HepG2 (cell line): Measurements from ENCODE around the gene MLANA. TPM values are rescaled to one million over a fixed set of nuclear protein-coding genes. Genes with fewer than 3 reads are reported as not detected.

Source experiments
- ATAC-seq: fragments of 200-7000 bp; cut with Tn5 transposase; 3 replicates; pipeline ENCODE4 v1.9.1; 2020; ENCODE audit warnings: mild to moderate bottlenecking, moderate library complexity
- BruUV-seq: library from RNA; stranded (reverse); fragments of 400-500 nt; replicated peaks from 2 replicates; lab custom pipeline; 2021; lab: Mats Ljungman, UMichigan
- CTCF ChIA-PET: fragments of 300-600 bp; formaldehyde crosslinking; extraction: SDS; loops from one replicate; lab custom pipeline; 2021; ENCODE audit warnings: low total read pairs, inconsistent platforms, low intra/inter-chr PET ratio; lab: Yijun Ruan, JAX
- POLR2A ChIA-PET: fragments of 350-600 bp; sonication (Branson Sonifier 250); formaldehyde crosslinking; loops from one replicate; lab custom pipeline; 2020; ENCODE audit warnings: antibody characterized with exemption, inconsistent platforms; lab: Yijun Ruan, JAX
- DNase-seq: peaks from one replicate; pipeline ENCODE4 v3.0.0-alpha.2; 2015; ENCODE audit warnings: low spot score
- FAIRE-seq: peaks from 3 replicates; lab custom pipeline; 2011; peaks lifted over from hg19 to GRCh38; lab: Jason Lieb, UNC
- H2AFZ ChIP-seq: one replicate; pipeline ENCODE4 v1.6.1; 2011; ENCODE audit warnings: low read length, inconsistent platforms
- H3K27ac ChIP-seq: fragments of 300-600 bp; 3 replicates; pipeline ENCODE4 v1.8.0; 2011; ENCODE audit warnings: mixed run types, mild to moderate bottlenecking, mixed read lengths, low read length, inconsistent platforms; ENCODE audit not compliant: insufficient read depth; ENCODE audit errors: extremely low read length
- H3K27me3 ChIP-seq, 2 experiments: fragments of 200-600 bp in 1 of 2; 2 replicates in 1 of 2; 3 replicates in 1 of 2; pipeline versions ENCODE4 v1.6.0 to v1.8.0; 2011; ENCODE audit warnings: low read length in 2 of 2, mild to moderate bottlenecking in 2 of 2, moderate library complexity in 2 of 2, inconsistent platforms in 1 of 2; ENCODE audit not compliant: insufficient read depth in 2 of 2, control insufficient read depth in 1 of 2
- H3K36me3 ChIP-seq, 2 experiments: fragments of 200-600 bp in 1 of 2; replicated peaks in 1 of 2; 2 replicates in 1 of 2; 3 replicates in 1 of 2; pipeline versions ENCODE4 v1.5.1 to v1.8.0; 2011; ENCODE audit warnings: low read length in 2 of 2, inconsistent platforms in 1 of 2; ENCODE audit not compliant: insufficient read depth in 2 of 2, control insufficient read depth in 1 of 2
- H3K4me1 ChIP-seq: 2 replicates; pipeline ENCODE4 v1.5.1; 2012; ENCODE audit warnings: low read length, inconsistent platforms; ENCODE audit not compliant: insufficient read depth
- H3K4me2 ChIP-seq: 2 replicates; pipeline ENCODE4 v1.6.0; 2011; ENCODE audit warnings: low read depth, low read length, inconsistent platforms
- H3K4me3 ChIP-seq, 3 experiments: fragments of 200-600 bp in 1 of 3; sonication (generic), shearing (Covaris generic) in 1 of 3; replicated peaks in 1 of 3; 2 replicates each; pipeline ENCODE4 v1.5.1; 2011 to 2016; ENCODE audit warnings: low read length in 3 of 3, inconsistent platforms in 2 of 3, low read depth in 2 of 3, mild to moderate bottlenecking in 2 of 3, control low read depth in 1 of 3, mixed read lengths in 1 of 3; ENCODE audit not compliant: insufficient read depth in 1 of 3
- H3K79me2 ChIP-seq: one replicate; pipeline ENCODE4 v1.6.1; 2011; ENCODE audit warnings: low read length, inconsistent platforms; ENCODE audit not compliant: insufficient read depth
- H3K9ac ChIP-seq: 2 replicates; pipeline ENCODE4 v1.6.0; 2011; ENCODE audit warnings: mild to moderate bottlenecking, low read depth, low read length, inconsistent platforms; ENCODE audit not compliant: insufficient read depth
- H3K9me3 ChIP-seq: 2 replicates; pipeline ENCODE4 v1.5.1; 2012; ENCODE audit warnings: mild to moderate bottlenecking, low read length
- H4K20me1 ChIP-seq: 2 replicates; pipeline ENCODE4 v1.6.0; 2011; ENCODE audit warnings: inconsistent platforms, mild to moderate bottlenecking, low read length, moderate library complexity; ENCODE audit not compliant: insufficient read depth
- ATF2 ChIP-seq: sonication (generic); formaldehyde crosslinking; IDR thresholded peaks from 2 replicates; pipeline ENCODE4 v1.4.0; 2020; ENCODE audit warnings: missing genetic modification reagents
- GRHL1 ChIP-seq: sonication (generic); formaldehyde crosslinking; conservative IDR thresholded peaks from 2 replicates; pipeline ENCODE4 v1.8.0; 2022; ENCODE audit warnings: missing genetic modification reagents
- REST ChIP-seq, 2 experiments: IDR thresholded peaks; 2 replicates each; pipeline ENCODE4 v1.6.1; 2011 to 2012; ENCODE audit warnings: low read length in 2 of 2, borderline replicate concordance in 1 of 2, low read depth in 1 of 2, mild to moderate bottlenecking in 1 of 2, moderate library complexity in 1 of 2
- YEATS4 ChIP-seq: sonication (generic); formaldehyde crosslinking; IDR thresholded peaks from 2 replicates; pipeline ENCODE4 v1.4.0; 2020; ENCODE audit warnings: missing genetic modification reagents, borderline replicate concordance
- ZBTB33 ChIP-seq: sonication (generic); formaldehyde crosslinking; IDR thresholded peaks from 2 replicates; pipeline ENCODE4 v1.4.0; 2020; ENCODE audit warnings: missing genetic modification reagents
- ZNF12 ChIP-seq: sonication (generic); formaldehyde crosslinking; IDR thresholded peaks from 2 replicates; pipeline ENCODE4 v1.5.0; 2020; ENCODE audit warnings: missing genetic modification reagents
- ZNF441 ChIP-seq: sonication (generic); formaldehyde crosslinking; IDR thresholded peaks from 2 replicates; pipeline ENCODE4 v1.7.0; 2021; ENCODE audit warnings: missing genetic modification reagents, borderline replicate concordance
- ZNF678 ChIP-seq: sonication (generic); formaldehyde crosslinking; IDR thresholded peaks from 2 replicates; pipeline ENCODE4 v1.4.0; 2020; ENCODE audit warnings: mild to moderate bottlenecking, missing genetic modification reagents
- WGBS: methylation state at CpG from one replicate; pipeline ENCODE4 v1.1.6; 2017; ENCODE audit warnings: low lambda C conversion rate; 5-methylcytosine and 5-hydroxymethylcytosine counted together
- in situ Hi-C: cut with HindIII; loops from 2 replicates; pipeline ENCODE4 v1.10.0; 2017; ENCODE audit warnings: low pct_unique_long_range_greater_than_20kb; ENCODE audit not compliant: extremely low pct_ligation_motif_present
- intact Hi-C: fragments of 100-400 bp; cut with micrococcal nuclease; formaldehyde crosslinking; loops from one replicate; pipeline ENCODE4 v1.10.0; 2022; ENCODE audit not compliant: unreplicated experiment
- polyA plus RNA-seq, 8 experiments: library from polyadenylated mRNA; depleted of rRNA in 3 of 8; stranded (reverse) in 7 of 8; unstranded in 1 of 8; fragments of >200 nt; fragmentation: Illumina TruSeq in 4 of 8; extraction: Trizol in 4 of 8; gene quantifications; 2 replicates each; pipeline versions ENCODE4 v1.2.1 to v1.2.3, GENCODE V29; 2011 to 2016; ENCODE audit warnings: low read depth in 4 of 8, missing spikeins in 1 of 8, mixed read lengths in 1 of 8; ENCODE audit not compliant: insufficient read depth in 1 of 8
- total RNA-seq, 5 experiments: library from RNA; depleted of rRNA; stranded (reverse); fragments of >200 nt; fragmentation: Illumina TruSeq; extraction: Trizol; gene quantifications; 2 replicates each; pipeline ENCODE4 v1.2.3, GENCODE V29; 2016; ENCODE audit warnings: low read depth in 1 of 5

The MLANA gene
- total and polyA plus RNA-seq, 2 of the 13 experiments (the other 11 are each of a cell fraction or from before 2014, with no cell fraction given), result 0.11 to 0.18 TPM

- no peak for TF ChIP-seq REST (IDR thresholded peaks at IDR 0.05; ENCODE audit: borderline replicate concordance in 1 of 2, low read depth in 1 of 2, low read length in 2 of 2)
- no peak for TF ChIP-seq YEATS4 (CRISPR knock-in tag)
- TF ChIP-seq ATF2 (CRISPR knock-in tag), result no peak
- no peak for TF ChIP-seq ZNF441 (CRISPR knock-in tag)
Observed at GRCh38 chr9:5876026-5876425, 14.7 kb upstream of the MLANA start (continued).

GRCh38 chr9:5876711-5877110 is 14.0 kb upstream of the MLANA start:
- no peaks in the 10 kb centered on the region for H3K36me3 ChIP-seq
- H3K9ac ChIP-seq, result no peak overlapping the region
- TF ChIP-seq ZBTB33 (CRISPR knock-in tag) (peak; percentile 41; the same call in 1 of the 2 replicates), GRHL1 (CRISPR knock-in tag) (no peak), ZNF12 (CRISPR knock-in tag) (peak; percentile 96), ZNF678 (CRISPR knock-in tag) (no peak)
- H3K27ac ChIP-seq, result no peak overlapping the region
- H3K4me3 ChIP-seq, result no peak overlapping the region
- H4K20me1 ChIP-seq, result no peaks in the 10 kb centered on the region
- ChIA-PET CTCF (no interaction called here), POLR2A (no interaction called here)
- no peaks in the 10 kb centered on the region for H3K9me3 ChIP-seq
- H2AFZ ChIP-seq, result no peak overlapping the region
- ATAC-seq (peak; percentile 75), FAIRE-seq (no peak), DNase-seq (no peak)
- no TSS peak for BruUV-seq
- H3K79me2 ChIP-seq, result no peaks in the 10 kb centered on the region
- no peak overlapping the region for H3K4me2 ChIP-seq
- H3K27me3 ChIP-seq, result no peaks in the 10 kb centered on the region
- WGBS, result 73% methylated on average over 6 of the region's 7 CpGs
- peaks cover 5% of the 10 kb centered on the region; the same call in 1 of the 2 replicates for H3K4me1 ChIP-seq
- intact Hi-C loops (no loop called here), in situ Hi-C loops (loop anchor here (10.0 kb wide), 1 partner anchor 428 kb away; no protein-coding TSS in a partner anchor)
